DMS153 treated with DMSO at 0.1 percent for 48 hours (cell line): ENCODE data around the gene EDN3.
"Not testable (repeated sequence)": the region's sequence is repeated elsewhere in the genome, so short reads cannot be mapped to it uniquely, and the experiment has no call there.

ENCODE experiments used
- DNase-seq: peaks from one replicate; lab custom pipeline; 2025; ENCODE audit not compliant: unreplicated experiment; lab: John Stamatoyannopoulos, UW

The EDN3 gene

GRCh38 chr20:59334651-59335300 lies 34.4 kb downstream of the EDN3 start:
- DNase-seq = no peak

- DNase-seq = no peak
Measured at GRCh38 chr20:59335377-59335776, 35.0 kb downstream of the EDN3 start.

GRCh38 chr20:59336540-59336939 lies 36.1 kb downstream of the EDN3 start:
- DNase-seq = no peak

- DNase-seq = not testable (repeated sequence)
Measured at GRCh38 chr20:59338444-59338843, 38.0 kb downstream of the EDN3 start.

- no peak for DNase-seq
Measured at GRCh38 chr20:59340201-59340885, 39.9 kb downstream of the EDN3 start.

- DNase-seq = not testable (repeated sequence)
Measured at GRCh38 chr20:59341285-59342022, 41.0 kb downstream of the EDN3 start.

GRCh38 chr20:59342023-59342957 lies 41.9 kb downstream of the EDN3 start:
- no peak for DNase-seq

- no peak for DNase-seq
Measured at GRCh38 chr20:59346061-59346460, 45.6 kb downstream of the EDN3 start.

- no peak for DNase-seq
Measured at GRCh38 chr20:59349277-59349676, 48.9 kb downstream of the EDN3 start.

- DNase-seq = no peak
Measured at GRCh38 chr20:59350330-59351156, 50.1 kb downstream of the EDN3 start.

- no peak for DNase-seq
Measured at GRCh38 chr20:59351157-59352040, 51.0 kb downstream of the EDN3 start.

- DNase-seq = no peak
Measured at GRCh38 chr20:59352541-59352940, 52.1 kb downstream of the EDN3 start.

- DNase-seq = no peak
Measured at GRCh38 chr20:59352990-59353389, 52.6 kb downstream of the EDN3 start.

GRCh38 chr20:59354460-59354859 lies 54.0 kb downstream of the EDN3 start:
- DNase-seq = no peak

- DNase-seq = no peak
Measured at GRCh38 chr20:59355242-59355641, 54.8 kb downstream of the EDN3 start.

- DNase-seq = no peak
Measured at GRCh38 chr20:59356662-59357165, 56.3 kb downstream of the EDN3 start.

- not testable (repeated sequence) for DNase-seq
Measured at GRCh38 chr20:59358793-59359192, 58.4 kb downstream of the EDN3 start.

GRCh38 chr20:59359906-59360725 lies 59.7 kb downstream of the EDN3 start:
- DNase-seq = no peak
